ENCODE data around the gene KCNJ8.

The KCNJ8 gene

DNA sequence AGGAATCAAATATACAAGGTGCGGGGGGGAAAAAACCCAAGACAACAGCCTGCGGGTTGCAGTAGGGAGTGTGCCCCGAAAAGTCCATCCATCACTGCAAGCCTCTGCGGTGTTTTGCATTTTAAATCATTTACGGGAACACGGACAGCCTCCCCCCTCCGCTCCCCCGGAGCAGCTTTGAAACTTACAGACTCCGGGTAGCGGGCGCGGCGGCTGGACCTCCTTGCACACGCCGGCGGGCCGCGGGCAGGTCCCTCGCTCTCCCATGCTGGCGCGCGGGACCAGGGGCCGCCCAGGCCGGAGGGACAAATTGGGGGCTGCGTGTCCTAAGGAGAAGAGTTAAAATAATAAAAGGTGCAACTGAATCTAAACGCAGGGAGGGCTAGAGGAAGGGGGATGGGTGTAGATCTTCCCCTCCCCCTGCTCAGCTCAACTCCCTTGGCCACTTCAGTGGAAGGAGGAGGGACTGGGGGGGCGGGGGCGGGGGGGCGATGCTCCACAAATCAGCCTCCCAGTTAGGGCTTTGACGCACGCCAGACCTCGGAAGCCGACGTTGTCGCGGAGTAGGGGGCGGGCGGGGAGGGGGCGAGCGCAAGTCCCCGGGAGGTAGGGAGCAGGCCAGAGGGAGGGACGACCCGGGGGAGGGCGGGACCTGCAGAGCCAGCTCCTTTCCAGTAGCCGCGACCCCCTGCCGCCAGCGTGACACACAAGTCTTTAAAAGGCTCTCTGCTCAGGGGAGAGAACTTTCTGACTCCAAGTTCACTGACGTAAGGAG lies at the start of gene KCNJ8:
Gene KCNJ8, minus strand, starts transcription at position 349 of the 775 bp plus-strand sequence. CDS start 1,090 bp downstream, outside the sequence.
- TF ChIP-seq, protein P1, sequence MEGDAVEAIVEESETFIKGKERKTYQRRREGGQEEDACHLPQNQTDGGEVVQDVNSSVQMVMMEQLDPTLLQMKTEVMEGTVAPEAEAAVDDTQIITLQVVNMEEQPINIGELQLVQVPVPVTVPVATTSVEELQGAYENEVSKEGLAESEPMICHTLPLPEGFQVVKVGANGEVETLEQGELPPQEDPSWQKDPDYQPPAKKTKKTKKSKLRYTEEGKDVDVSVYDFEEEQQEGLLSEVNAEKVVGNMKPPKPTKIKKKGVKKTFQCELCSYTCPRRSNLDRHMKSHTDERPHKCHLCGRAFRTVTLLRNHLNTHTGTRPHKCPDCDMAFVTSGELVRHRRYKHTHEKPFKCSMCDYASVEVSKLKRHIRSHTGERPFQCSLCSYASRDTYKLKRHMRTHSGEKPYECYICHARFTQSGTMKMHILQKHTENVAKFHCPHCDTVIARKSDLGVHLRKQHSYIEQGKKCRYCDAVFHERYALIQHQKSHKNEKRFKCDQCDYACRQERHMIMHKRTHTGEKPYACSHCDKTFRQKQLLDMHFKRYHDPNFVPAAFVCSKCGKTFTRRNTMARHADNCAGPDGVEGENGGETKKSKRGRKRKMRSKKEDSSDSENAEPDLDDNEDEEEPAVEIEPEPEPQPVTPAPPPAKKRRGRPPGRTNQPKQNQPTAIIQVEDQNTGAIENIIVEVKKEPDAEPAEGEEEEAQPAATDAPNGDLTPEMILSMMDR (IDR thresholded peaks at IDR 0.05; ENCODE audit: control insufficient read depth, extremely low read depth, insufficient read depth) = no peak
- no peak within 1 kb of the TSS for H3K4me3 ChIP-seq (ENCODE audit: low read depth, low read length)
- DNase-seq (ENCODE audit: low read depth) = no peak

DNA sequence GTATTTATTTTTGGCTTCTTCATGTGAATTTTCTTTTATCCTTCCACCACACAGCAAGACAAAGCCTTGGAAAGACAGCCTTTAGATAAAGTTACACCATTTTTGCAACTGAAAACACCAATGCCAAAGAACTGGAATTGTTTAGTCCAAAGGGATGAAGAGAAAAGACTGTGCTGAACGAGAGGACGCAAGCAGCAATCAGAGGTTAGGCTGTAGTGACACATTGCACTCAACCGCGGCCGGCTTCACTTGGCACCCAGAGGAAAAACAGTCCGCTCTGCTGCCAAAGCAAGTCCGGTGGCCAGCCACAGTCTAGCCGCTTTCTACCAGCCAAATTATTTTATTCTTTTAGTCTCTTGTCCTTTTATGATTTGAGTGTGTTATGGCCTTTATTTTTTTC lies 49.1 kb upstream of the KCNJ8 start:
- no peak for DNase-seq (ENCODE audit: low read depth)
- TF ChIP-seq, protein P1 (IDR thresholded peaks at IDR 0.05; ENCODE audit: control insufficient read depth, extremely low read depth, insufficient read depth) = no peak
- no peak overlapping the region for H3K4me3 ChIP-seq (ENCODE audit: low read depth, low read length)

DNA sequence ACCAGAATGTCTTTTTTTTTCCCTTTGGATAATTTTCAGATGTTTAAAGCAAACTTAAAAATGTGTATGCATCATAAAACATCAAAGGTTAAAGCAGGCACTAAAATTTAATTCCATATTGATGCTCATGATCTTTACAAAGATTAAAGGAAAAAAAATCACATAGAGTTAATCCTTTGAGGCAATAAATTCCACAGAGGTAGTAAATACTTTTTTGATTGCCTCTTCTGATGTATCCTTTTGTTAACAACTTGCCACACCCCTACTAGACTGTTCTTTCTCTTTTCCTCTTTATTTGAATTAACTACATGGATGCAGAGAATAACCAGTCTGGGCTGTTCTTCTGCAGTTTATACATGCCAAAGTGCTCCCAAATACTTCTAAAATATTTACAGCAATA lies 45.2 kb upstream of the KCNJ8 start:
- no peak overlapping the region for H3K4me3 ChIP-seq (ENCODE audit: low read depth, low read length)
- DNase-seq (ENCODE audit: low read depth) = no peak
- TF ChIP-seq, protein P1 (IDR thresholded peaks at IDR 0.05; ENCODE audit: control insufficient read depth, extremely low read depth, insufficient read depth) = no peak

DNA sequence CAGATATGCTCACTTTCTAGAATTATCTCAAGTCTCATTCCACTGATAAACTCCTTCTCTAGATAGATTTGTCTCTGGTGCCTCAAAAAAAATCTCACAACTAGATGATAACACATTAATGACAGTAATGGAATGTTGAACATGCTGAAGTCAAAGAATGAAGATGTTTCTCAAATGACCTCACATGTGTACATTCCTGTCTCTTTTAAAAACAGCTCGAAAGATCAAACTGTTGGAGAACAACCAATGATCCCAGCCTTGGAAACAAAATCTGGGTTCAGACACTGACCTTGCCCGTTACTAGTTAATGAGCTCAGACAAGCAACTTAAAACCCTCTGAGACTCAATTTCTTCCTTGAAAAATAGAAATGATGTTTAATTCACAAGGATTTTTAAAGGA lies 44.7 kb upstream of the KCNJ8 start:
- no peak overlapping the region for H3K4me3 ChIP-seq (ENCODE audit: low read depth, low read length)
- TF ChIP-seq, protein P1 (IDR thresholded peaks at IDR 0.05; ENCODE audit: control insufficient read depth, extremely low read depth, insufficient read depth) = no peak
- DNase-seq (ENCODE audit: low read depth) = no peak

DNA sequence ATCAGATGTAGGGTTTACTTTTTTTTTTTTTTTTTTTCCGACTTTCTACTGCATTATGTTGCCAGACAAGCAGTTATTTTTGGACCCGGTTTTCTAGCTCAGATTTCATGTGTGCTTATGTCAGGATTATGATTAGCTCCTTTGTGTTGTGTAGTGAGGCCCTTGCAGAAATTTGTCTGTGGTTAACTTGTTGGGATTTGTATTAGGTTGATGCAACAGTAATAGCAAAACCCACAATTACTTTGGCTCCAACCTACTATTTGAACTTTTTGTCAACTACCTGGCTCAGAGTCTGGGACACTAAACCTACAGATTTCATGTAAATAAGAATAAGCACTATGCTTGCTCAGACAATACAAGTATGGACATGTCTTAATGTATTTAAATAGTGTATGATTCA lies 44.1 kb upstream of the KCNJ8 start:
- TF ChIP-seq, protein P1 (IDR thresholded peaks at IDR 0.05; ENCODE audit: control insufficient read depth, extremely low read depth, insufficient read depth) = no peak
- no peak for DNase-seq (ENCODE audit: low read depth)
- no peak overlapping the region for H3K4me3 ChIP-seq (ENCODE audit: low read depth, low read length)

DNA sequence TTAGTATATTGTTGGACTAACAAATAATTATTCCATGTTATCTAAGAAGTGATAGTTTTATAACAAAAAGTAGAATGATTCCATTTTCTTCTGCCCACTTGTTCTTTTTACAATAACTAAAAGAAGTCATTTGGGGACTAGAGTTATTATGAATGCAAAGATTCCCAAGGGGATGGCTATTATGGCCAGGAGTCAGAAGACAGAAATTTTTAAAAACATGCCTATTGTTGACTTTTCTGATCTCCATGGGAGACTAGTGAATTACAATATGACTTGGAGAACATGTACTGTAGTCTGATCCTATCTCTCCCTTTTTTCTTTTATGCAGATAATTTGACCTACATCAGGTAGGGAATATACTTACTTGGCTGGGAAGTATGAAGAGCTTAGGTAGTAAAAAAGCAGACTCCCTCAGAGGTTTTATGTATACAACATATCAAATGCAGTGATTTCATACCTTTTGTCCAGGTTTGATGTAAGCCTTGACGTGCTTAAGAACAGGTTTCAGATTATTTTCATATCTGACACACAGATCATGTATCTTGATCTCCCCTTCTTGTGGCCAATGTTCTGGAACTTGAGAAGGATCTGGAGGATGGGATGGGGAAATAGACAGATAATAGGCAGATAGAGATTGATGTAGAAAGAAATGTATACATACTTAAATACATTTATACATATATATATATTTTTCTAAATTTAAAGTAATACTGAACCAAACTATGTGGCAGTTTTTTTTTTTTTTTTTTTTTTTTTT lies 41.0 kb upstream of the KCNJ8 start:
- no peak overlapping the region for H3K4me3 ChIP-seq (ENCODE audit: low read depth, low read length)
- TF ChIP-seq, protein P1 (IDR thresholded peaks at IDR 0.05; ENCODE audit: control insufficient read depth, extremely low read depth, insufficient read depth) = no peak
- DNase-seq (ENCODE audit: low read depth) = no peak
